ENCODE data around the gene RNF208. TPM values are rescaled to one million over a fixed set of nuclear protein-coding genes. Genes with fewer than 3 reads are reported as not detected.

Gene RNF208
- total and polyA plus RNA-seq, 9 of the 15 experiments (the other 6 are each of a cell fraction or from before 2014, with no cell fraction given), result 0.15 to 6.9 (median 0.50) TPM; not detected in 2

DNA sequence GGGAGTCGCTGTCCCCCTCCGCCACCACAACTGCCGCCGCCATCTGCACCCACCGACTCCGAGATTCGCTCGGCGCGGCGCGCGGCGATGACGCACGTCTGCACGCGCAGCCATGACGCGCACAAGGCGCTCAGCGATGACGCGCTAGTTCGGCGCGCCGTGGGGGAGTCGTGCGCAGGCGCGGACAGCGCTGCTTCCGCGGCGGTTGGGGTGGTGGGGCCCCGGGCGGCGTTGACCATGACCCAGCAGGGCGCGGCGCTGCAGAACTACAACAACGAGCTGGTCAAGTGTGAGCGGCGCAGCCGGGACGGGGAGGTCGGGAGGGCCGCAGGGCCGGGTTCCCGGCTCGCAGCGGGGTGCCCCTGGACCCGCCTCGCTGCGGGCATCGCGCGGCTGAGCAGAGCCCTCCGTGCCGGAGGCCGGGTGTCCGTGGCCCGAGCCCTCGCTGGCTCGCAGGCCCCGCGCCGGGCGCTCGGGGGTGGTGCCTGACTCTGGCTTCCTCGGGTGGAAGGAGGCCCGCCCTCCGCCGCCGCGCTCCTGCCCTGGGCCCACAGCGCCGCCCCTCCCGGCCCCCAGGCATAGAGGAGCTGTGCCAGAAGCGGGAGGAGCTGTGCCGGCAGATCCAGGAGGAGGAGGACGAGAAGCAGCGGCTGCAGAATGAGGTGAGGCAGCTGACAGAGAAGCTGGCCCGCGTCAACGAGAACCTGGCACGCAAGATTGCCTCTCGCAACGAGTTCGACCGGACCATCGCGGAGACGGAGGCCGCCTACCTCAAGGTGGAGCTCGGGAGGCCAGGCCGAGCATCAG, 33.3 kb downstream of the RNF208 start, which contains the start of the genes ANAPC2 and SSNA1 (continued):
- TF ChIP-seq CREB1 (IDR thresholded peaks at IDR 0.05), result peak; percentile 100
- TF ChIP-seq CREB1 (CRISPR knock-in tag; IDR thresholded peaks at IDR 0.05), result peak; percentile 100
- no peak for TF ChIP-seq POLR3A (IDR thresholded peaks at IDR 0.05; ENCODE audit: borderline replicate concordance, extremely low read depth, insufficient read depth, insufficient read length)
- TF ChIP-seq, protein P1, sequence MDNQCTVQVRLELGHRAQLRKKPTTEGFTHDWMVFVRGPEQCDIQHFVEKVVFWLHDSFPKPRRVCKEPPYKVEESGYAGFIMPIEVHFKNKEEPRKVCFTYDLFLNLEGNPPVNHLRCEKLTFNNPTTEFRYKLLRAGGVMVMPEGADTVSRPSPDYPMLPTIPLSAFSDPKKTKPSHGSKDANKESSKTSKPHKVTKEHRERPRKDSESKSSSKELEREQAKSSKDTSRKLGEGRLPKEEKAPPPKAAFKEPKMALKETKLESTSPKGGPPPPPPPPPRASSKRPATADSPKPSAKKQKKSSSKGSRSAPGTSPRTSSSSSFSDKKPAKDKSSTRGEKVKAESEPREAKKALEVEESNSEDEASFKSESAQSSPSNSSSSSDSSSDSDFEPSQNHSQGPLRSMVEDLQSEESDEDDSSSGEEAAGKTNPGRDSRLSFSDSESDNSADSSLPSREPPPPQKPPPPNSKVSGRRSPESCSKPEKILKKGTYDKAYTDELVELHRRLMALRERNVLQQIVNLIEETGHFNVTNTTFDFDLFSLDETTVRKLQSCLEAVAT (IDR thresholded peaks at IDR 0.05), result peak; percentile 49 to 99; a peak in 2 of 4 replicates
- peak; percentile 68; the same call in 1 of the 2 replicates for TF ChIP-seq SMAD4 (CRISPR knock-in tag; conservative IDR thresholded peaks at IDR 0.05)
- TF ChIP-seq PTBP1 (IDR thresholded peaks at IDR 0.05; ENCODE audit: low read depth, low read length), result no peak
- TF ChIP-seq EP300 (IDR thresholded peaks at IDR 0.05; ENCODE audit: low read length), result peak; percentile 52
- peak; percentile 74 for TF ChIP-seq ELF1 (tag; IDR thresholded peaks at IDR 0.05)
- TF ChIP-seq, protein P2, sequence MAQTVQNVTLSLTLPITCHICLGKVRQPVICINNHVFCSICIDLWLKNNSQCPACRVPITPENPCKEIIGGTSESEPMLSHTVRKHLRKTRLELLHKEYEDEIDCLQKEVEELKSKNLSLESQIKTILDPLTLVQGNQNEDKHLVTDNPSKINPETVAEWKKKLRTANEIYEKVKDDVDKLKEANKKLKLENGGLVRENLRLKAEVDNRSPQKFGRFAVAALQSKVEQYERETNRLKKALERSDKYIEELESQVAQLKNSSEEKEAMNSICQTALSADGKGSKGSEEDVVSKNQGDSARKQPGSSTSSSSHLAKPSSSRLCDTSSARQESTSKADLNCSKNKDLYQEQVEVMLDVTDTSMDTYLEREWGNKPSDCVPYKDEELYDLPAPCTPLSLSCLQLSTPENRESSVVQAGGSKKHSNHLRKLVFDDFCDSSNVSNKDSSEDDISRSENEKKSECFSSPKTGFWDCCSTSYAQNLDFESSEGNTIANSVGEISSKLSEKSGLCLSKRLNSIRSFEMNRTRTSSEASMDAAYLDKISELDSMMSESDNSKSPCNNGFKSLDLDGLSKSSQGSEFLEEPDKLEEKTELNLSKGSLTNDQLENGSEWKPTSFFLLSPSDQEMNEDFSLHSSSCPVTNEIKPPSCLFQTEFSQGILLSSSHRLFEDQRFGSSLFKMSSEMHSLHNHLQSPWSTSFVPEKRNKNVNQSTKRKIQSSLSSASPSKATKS (CRISPR knock-in tag; IDR thresholded peaks at IDR 0.05), result no peak
- TF ChIP-seq ZNF696 (CRISPR knock-in tag; conservative IDR thresholded peaks at IDR 0.05), result no peak
- no peak for TF ChIP-seq MCM2 (IDR thresholded peaks at IDR 0.05; ENCODE audit: low read depth)
- TF ChIP-seq ETV1 (tag; conservative IDR thresholded peaks at IDR 0.05; ENCODE audit: low read depth), result no peak
- no peak for TF ChIP-seq SNIP1 (IDR thresholded peaks at IDR 0.05; ENCODE audit: low read depth)
- TF ChIP-seq RBM22 (IDR thresholded peaks at IDR 0.05; ENCODE audit: low read depth, low read length, poor library complexity, severe bottlenecking), result no peak
- TF ChIP-seq MYC (IDR thresholded peaks at IDR 0.05; ENCODE audit: low read depth, low read length), result peak; percentile 88
- TF ChIP-seq MYC (CRISPR knock-in tag; IDR thresholded peaks at IDR 0.05; ENCODE audit: borderline replicate concordance, low read depth), result no peak
- no peak for TF ChIP-seq ZNF699 (CRISPR knock-in tag; IDR thresholded peaks at IDR 0.05; ENCODE audit: insufficient replicate concordance)
- peak; percentile 82 to 83; a peak in 3 of 4 replicates for TF ChIP-seq FOXK2 (conservative IDR thresholded peaks at IDR 0.05 in 1 of 2, IDR thresholded peaks at IDR 0.05 in 1 of 2; ENCODE audit: low read depth in 2 of 2)
- TF ChIP-seq KAT8 (IDR thresholded peaks at IDR 0.05; ENCODE audit: low read depth), result no peak
- no peak for TF ChIP-seq ZNF717 (CRISPR knock-in tag; IDR thresholded peaks at IDR 0.05)
- no peak for TF ChIP-seq ZNF75A (CRISPR knock-in tag; IDR thresholded peaks at IDR 0.05)
- TF ChIP-seq, protein P3, sequence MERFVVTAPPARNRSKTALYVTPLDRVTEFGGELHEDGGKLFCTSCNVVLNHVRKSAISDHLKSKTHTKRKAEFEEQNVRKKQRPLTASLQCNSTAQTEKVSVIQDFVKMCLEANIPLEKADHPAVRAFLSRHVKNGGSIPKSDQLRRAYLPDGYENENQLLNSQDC (CRISPR knock-in tag; IDR thresholded peaks at IDR 0.05), result peak; percentile 35; the same call in 1 of the 2 replicates
- TF ChIP-seq HLTF (IDR thresholded peaks at IDR 0.05), result peak; percentile 70; the same call in 1 of the 2 replicates
- TF ChIP-seq U2AF2 (optimal IDR thresholded peaks at IDR 0.05; ENCODE audit: low read depth, low read length), result no peak
- no peak for TF ChIP-seq E2F3 (CRISPR knock-in tag; IDR thresholded peaks at IDR 0.05)
- peak; percentile 49; the same call in 1 of the 2 replicates for TF ChIP-seq DPF2 (IDR thresholded peaks at IDR 0.05)
- no peak for TF ChIP-seq NFE2L1 (tag; IDR thresholded peaks at IDR 0.05; ENCODE audit: borderline replicate concordance, low read depth)

Measured in K562 (cell line).